GM06990 (cell line): ENCODE measurements around the gene FBXL17.

Experiments
- DNase-seq: peaks from one replicate; pipeline ENCODE4 v3.0.0-alpha.2; 2011; ENCODE audit not compliant: insufficient read length; ENCODE audit errors: extremely low read depth
- H3K27me3 ChIP-seq: replicated peaks from 2 replicates; pipeline ENCODE4 v1.6.0; 2011; ENCODE audit warnings: low read length; ENCODE audit not compliant: control insufficient read depth, insufficient read depth
- H3K36me3 ChIP-seq: 2 replicates; pipeline ENCODE4 v1.5.1; 2011; ENCODE audit warnings: low read length; ENCODE audit not compliant: control insufficient read depth, insufficient read depth
- H3K4me3 ChIP-seq: replicated peaks from 2 replicates; pipeline ENCODE4 v1.5.1; 2011; ENCODE audit warnings: low read depth, mild to moderate bottlenecking, control low read depth, low read length
- TF ChIP-seq, protein P1 (sequence below): IDR thresholded peaks from 2 replicates; pipeline ENCODE4 v1.5.1; 2011; ENCODE audit warnings: low read length, control low read depth, mild to moderate bottlenecking, inconsistent platforms; ENCODE audit not compliant: insufficient read depth, poor library complexity, severe bottlenecking

Gene FBXL17

DNA sequence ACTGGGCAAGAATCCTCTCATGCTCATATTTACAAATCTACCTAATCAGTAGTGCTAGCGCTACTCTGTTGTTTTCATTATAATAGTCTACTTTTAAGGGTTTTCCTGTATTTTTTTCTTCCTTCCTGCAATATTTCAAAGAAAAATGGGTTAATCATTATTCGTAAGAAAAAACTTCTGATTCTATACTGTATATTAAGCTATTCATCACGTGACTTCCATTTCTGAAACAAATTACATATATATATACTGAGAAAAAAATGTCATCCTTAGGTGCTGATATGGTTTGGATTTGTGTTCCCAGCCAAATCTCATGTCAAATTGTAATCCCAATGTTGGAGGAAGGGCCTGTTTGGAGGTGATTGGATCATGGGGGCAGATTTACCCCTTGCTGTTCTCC is 197.0 kb downstream of the FBXL17 start:
- Histone ChIP-seq H3K4me3 (no peak overlapping the region), H3K36me3 (no peaks in the 10 kb centered on the region), H3K27me3 (no peaks in the 10 kb centered on the region)
- DNase-seq = no peak
- TF ChIP-seq, protein P1, sequence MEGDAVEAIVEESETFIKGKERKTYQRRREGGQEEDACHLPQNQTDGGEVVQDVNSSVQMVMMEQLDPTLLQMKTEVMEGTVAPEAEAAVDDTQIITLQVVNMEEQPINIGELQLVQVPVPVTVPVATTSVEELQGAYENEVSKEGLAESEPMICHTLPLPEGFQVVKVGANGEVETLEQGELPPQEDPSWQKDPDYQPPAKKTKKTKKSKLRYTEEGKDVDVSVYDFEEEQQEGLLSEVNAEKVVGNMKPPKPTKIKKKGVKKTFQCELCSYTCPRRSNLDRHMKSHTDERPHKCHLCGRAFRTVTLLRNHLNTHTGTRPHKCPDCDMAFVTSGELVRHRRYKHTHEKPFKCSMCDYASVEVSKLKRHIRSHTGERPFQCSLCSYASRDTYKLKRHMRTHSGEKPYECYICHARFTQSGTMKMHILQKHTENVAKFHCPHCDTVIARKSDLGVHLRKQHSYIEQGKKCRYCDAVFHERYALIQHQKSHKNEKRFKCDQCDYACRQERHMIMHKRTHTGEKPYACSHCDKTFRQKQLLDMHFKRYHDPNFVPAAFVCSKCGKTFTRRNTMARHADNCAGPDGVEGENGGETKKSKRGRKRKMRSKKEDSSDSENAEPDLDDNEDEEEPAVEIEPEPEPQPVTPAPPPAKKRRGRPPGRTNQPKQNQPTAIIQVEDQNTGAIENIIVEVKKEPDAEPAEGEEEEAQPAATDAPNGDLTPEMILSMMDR = no peak

DNA sequence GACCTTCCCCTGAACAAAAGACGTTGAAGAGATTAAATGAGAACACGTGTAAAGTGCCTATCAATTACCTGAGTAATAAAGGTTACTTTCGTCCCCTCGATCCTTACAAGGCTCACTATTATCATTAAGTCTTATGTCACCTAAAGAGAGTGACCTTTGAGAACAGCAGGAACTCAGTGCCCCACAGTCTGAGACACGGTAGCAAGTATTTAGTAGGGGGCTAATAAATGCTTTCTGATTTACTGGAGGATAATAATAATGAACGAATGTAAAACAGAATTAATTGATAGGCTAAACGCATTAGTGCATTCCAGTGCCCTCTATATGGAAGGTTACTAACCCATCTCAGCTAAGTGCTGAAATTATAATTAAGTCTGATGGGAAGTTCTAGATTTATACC is 199.9 kb downstream of the FBXL17 start:
- Histone ChIP-seq H3K4me3 (no peak overlapping the region), H3K36me3 (no peaks in the 10 kb centered on the region), H3K27me3 (no peaks in the 10 kb centered on the region)
- TF ChIP-seq, protein P1 = no peak
- DNase-seq = no peak

DNA sequence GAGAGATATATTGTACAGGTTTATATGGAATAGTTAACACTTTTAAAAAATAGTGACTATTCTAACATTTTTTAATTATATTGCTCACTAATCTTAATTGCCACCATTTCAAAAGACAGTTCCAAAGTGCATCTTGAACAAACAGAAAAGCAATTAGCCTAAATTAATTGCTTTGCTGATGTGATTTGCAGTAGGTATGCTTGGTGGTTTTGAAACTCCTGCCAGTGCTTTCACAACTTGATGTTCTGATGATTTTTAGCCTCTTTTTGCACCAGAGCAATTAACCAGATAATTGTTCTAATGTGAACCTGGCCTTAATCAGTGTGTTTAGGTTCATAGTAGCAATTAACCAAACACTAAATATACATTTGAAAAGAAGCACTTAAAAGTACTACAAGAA is 207.6 kb downstream of the FBXL17 start:
- Histone ChIP-seq H3K36me3 (no peaks in the 10 kb centered on the region), H3K27me3 (no peaks in the 10 kb centered on the region), H3K4me3 (no peak overlapping the region)
- DNase-seq = no peak
- TF ChIP-seq, protein P1 = no peak

DNA sequence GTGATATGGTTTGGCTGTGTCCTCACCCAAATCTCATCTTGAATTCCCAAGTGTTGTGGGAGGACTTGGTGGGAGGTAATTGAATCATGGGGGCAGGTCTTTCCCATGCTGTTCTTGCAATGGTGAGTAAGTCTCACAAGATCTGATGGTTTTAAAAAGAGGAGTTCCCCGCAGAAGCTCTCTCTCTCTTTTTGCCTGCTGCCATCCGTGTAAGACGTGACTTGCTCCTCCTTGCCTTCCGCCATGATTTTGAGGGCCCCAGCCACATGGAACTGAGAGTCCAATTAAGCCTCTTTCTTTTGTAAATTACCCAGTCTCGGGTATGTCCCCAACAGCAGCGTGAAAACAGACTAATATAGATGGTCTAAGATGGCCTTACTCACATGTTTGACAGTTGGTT is 210.1 kb downstream of the FBXL17 start:
- TF ChIP-seq, protein P1 = no peak

DNA sequence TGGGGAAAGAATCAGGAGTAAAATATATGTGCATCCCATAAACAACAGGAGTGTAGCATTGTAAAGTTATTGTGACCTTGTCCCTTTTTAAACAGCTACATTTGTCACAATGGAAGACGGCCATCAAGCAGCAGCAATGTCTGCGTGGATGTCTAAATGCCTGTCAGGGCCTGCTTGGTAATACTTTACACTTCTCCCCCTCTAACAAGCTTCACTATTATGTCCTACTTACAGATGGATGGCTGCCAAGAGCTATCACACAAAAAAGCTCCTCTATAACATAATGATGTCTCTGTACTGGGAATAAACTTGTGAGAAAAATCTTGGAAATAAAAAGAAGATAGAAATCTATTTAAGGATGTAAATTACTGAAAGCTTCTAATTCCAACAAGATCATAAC is 213.0 kb downstream of the FBXL17 start:
- no peak for DNase-seq

More for the DNA sequence above, 210.1 kb downstream of the FBXL17 start:
- no peaks in the 10 kb centered on the region for H3K36me3 ChIP-seq
- H3K27me3 ChIP-seq = no peaks in the 10 kb centered on the region
- no peak for DNase-seq
- no peak overlapping the region for H3K4me3 ChIP-seq

More for the DNA sequence above, 213.0 kb downstream of the FBXL17 start:
- Histone ChIP-seq H3K4me3 (no peak overlapping the region), H3K27me3 (no peaks in the 10 kb centered on the region), H3K36me3 (no peaks in the 10 kb centered on the region)
- TF ChIP-seq, protein P1 = no peak
